GM19238 (cell line): Measurements from ENCODE around the gene PI4KB.

Experiments
- DNase-seq: peaks from one replicate; pipeline ENCODE4 v3.0.0; 2011; ENCODE audit warnings: low spot score; ENCODE audit not compliant: insufficient read length

PI4KB gene

DNA sequence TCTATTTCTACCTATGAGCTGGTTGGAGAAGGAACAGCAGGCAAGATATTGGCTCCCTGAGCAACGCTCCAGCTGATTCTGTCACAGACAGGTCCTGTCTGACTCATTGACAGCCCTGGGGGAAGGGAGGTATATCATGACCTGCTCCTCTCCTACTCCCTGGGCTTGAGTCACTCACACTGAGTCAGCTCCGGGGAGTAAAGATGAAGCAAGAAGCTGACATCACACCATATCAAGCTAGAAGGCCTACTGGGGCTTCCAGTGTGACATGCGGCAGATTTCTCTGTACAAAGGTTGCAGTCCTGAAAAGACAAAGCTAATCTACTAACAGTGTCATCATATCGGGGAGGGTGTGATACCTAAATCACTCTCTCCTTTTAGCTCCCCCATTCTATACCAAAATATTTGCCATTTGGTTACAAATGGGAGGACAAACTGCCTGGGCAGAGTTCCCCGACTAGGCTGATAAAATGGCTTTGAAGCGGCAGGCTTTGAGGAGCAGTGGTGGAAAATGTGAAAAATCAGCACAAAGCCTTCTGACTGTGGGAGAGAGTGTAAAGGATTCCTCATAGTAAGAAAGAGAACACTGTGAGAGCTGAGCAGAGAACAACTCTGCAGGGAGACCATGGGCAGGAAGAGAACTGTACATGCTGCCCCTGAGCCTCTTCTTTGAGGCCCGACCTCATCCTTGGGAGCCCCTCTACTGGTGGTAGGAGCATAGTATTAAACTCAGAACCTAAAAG is 15.5 kb downstream of the PI4KB start:
- no peak for DNase-seq

DNA sequence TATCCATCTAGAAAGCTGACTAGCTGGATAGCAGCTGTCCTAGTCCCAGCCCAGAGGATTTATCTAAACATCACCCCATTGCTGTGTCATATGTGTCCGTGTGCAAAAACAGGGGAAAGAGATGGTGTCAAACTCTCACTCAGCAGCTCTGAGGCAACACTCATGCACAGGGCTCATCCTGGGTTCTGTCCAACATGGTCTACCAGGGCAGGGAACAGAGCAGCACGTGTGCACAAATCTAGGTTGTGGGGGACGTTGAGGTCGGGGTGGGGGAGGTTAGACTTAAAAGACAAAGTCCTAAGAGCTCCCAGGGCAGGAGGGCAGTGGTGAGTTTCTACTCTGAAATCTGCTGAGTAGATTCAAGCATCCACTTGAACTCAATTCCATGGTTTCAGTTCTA is 16.2 kb downstream of the PI4KB start:
- DNase-seq: no peak

DNA sequence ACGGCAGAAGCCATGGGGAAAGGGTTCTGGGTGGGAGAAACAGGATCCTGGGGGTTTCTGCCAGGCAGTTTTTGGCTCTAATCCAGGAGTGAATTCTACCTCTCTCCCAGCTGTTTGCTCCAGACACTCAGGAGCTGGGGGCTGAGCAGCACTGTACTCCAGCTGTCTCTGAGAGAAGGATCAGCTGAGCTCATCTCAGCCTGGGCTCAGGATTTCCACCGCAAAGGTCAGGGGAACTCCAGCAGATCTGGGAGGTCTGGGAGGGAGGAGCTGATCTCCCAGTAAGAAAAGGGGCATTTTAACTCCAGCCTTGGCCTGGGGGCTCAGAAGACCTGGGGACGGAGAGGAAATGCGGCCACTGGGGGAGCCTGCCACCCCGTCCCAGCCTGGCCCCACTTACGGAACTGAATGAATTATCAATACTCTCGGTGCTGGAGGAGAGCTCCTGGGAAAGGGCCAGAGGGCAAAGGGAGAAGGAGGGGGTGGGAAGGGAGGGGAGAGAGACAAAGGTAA is 17.3 kb downstream of the PI4KB start:
- no peak for DNase-seq

DNA sequence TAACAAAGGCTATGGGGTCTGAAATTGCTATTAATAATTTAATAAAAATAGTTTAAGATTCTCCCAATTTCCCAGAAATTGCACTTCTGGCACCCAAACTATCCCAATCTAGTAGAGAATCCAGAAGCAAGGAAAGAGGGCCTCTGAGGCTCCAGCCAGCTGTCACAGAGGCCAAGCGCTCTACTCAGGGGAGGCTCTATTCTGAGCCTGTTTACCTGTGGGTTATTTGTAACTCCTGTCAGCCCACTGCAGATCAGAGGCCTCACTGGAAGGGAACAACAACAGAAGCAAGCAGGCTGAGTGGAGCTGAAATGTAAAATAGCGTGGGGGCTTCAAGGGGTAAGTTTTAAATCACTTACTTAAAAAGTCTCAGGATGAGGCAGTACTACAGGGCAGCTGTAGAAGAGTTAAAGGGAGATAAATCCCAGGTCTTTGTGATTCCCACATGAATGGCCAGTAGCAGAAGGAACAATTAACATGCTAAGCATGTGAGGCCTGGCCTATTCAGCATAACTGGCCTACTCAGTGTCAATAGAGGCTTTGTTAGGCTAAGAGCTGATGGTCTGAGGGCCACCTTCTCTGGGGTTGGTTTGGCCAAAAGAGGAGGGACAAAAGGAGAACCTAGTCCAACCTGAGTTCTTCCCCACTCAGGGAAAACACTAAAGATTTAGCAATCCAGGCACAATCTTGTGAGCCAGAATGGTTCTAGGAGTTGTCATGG is 32.3 kb downstream of the PI4KB start:
- DNase-seq: no peak

DNA sequence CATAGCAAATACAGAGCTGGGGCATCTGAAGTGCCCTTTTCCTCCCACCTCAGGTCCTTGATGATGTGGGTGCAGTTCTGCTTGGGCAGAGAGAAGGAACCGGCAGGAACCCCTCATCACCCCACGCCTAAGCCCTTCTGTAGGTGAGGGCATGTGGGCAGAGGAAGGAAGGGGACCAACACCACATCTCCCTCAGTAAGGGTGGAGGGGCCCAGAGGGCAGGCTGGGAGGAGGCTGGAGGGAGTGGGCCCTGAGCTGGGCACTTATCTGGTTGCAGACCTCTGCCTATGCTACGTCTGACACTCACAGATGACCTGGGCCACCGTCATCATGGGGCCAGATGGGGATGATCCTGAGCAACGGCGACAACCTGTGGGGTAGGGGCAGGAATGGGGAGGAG is 34.1 kb downstream of the PI4KB start:
- DNase-seq: no peak

DNA sequence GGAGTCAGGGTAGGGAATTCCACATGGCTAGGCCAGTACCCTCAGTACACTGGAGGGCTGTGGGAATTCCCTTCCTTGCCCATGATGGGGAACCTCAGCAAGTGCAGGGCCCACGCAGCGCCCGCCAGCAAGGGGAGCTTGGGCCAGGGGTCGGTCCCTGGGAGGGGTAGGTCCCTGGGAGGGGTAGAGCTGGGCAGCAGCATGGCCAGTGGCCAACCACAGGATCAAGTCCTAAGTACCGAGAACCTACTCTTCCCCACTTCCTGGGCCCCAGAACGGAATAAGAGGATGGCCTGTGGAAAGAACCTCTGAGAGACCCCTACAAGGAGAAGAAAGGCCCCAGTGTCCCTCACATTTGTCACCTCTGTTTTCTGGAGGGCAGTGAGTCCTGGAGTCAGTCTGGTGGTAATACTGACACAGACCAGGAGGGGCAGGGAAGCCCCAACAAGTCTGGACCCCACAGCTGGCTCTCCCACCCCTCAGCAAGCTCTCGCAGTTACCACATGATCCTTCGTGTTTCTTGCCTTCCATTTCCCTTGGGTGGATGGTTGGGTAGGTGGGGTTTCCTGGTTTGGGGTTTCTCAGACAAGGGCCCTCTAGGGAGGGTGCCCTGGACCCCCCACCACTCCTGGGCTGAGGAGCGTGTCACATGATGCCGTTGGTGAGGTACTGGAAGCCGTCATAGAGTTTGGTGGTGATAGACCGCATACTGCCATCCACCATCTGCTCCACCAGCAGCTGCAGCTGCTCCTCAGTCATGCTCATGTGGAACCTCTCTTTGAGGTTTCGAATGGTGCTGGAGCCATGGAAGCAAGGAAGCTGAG is 34.8 kb downstream of the PI4KB start:
- DNase-seq: no peak

DNA sequence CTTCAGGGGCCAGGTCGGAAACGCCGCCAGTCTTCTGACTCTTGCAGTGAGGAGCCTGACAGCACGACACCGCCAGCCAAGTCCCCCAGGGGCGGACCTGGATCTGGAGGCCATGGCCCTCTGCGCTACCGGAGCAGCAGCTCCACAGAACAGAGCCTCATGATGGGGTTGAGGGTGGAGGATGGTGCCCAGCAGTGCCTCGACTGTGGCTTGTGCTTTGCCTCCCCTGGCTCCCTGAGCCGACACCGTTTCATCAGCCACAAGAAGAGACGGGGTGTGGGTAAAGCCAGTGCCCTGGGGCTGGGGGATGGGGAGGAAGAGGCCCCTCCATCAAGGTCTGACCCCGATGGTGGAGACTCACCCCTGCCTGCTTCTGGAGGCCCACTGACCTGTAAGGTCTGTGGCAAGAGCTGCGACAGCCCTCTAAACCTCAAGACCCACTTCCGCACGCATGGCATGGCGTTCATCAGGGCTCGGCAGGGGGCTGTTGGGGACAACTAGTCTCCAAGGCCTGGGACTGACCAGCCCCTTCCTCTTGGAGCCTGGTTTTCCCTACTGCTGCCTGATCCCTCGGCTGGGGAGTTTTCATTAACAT is 36.4 kb downstream of the PI4KB start:
- DNase-seq: no peak

DNA sequence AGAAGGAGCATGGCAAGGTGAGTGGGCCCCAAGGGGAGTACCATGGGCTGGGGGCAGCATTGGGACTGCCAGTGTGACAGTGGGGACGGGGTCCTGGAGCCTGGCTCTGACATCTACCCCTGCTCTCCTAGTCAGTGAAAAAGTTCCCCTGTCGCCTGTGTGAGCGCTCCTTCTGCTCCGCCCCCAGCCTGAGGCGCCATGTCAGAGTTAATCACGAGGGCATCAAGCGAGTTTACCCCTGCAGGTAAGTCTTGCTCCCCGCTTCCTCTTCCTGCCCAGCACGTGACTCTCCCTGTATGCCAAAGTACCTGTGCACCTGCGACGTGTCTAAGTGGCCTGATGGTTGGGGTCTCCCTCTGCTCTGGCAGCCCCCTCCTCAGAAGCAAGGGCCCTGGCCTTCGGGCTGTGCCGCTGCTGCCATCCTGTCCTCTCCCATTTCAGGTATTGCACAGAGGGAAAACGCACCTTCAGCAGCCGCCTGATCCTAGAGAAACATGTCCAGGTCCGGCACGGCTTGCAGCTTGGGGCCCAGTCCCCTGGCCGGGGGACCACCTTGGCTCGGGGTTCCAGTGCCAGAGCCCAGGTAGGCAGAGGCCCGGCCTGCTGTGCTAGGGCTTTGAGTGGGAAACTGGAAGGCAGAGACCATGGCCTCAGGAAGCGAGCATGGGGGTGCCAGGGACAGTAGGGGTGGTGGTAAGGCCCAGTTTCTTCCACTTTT is 37.1 kb downstream of the PI4KB start:
- DNase-seq: no peak

DNA sequence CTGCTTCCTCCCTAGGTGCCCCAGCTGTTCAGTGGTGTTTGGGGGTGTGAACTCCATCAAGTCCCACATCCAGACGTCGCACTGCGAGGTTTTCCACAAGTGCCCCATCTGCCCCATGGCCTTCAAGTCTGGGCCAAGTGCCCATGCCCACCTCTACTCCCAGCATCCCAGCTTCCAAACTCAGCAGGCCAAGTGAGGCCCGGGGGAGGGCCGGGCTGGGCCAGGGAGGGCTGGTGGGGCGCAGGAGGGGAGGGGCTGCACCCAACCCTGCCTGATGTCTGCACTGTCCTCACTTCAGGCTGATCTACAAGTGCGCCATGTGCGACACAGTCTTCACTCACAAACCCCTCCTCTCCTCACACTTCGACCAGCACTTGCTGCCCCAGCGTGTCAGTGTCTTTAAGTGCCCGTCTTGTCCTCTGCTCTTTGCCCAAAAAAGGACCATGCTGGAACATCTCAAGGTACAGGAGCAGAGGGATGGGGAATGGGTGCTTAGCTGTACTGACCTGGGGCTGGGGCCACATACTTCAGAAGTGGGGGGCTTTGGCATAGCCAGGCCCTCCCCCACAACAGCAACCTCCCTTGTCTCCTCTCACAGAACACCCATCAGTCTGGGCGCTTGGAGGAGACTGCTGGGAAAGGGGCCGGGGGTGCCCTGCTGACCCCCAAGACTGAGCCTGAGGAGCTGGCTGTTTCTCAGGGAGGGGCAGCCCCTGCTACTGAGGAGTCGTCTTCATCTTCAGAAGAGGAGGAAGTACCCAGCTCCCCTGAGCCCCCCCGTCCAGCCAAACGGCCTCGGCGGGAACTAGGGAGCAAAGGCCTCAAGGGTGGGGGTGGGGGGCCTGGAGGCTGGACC is 37.9 kb downstream of the PI4KB start:
- DNase-seq: no peak

DNA sequence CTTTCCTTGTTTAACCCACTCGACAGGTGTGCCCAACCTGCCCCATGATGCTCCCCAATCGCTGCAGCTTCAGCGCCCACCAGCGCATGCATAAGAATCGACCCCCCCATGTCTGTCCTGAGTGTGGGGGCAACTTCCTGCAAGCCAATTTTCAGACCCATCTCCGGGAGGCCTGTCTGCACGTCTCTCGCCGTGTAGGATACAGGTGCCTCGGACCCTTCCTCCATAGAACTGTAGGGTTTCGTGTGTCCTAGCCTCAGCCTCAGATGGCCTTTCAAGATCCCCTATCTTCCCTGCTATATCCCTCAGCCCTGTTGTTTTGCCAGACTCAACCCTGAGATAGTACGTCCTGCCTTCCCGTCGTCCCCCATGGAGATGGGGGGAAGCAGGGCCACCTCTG is 38.7 kb downstream of the PI4KB start:
- DNase-seq: no peak

DNA sequence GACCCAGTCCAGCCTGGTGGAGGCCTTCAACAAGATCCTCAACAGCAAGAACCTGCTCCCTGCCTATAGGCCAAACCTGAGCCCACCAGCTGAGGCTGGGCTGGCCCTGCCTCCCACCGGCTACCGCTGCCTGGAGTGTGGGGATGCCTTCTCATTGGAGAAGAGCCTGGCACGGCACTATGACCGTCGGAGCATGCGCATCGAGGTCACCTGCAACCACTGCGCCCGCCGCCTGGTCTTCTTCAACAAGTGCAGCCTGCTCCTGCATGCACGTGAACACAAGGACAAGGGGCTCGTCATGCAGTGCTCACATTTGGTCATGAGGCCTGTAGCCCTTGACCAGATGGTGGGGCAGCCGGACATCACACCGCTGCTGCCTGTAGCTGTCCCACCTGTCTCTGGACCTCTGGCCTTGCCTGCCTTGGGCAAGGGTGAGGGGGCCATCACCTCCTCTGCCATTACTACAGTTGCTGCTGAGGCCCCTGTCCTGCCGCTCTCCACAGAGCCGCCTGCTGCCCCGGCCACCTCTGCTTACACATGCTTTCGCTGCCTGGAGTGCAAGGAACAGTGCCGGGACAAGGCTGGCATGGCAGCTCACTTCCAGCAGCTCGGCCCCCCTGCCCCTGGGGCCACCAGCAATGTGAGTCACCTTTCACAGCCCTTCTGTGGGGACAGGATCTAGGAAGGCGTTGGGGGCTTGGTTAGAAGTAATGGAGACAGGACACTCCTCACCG is 39.3 kb downstream of the PI4KB start:
- no peak for DNase-seq

DNA sequence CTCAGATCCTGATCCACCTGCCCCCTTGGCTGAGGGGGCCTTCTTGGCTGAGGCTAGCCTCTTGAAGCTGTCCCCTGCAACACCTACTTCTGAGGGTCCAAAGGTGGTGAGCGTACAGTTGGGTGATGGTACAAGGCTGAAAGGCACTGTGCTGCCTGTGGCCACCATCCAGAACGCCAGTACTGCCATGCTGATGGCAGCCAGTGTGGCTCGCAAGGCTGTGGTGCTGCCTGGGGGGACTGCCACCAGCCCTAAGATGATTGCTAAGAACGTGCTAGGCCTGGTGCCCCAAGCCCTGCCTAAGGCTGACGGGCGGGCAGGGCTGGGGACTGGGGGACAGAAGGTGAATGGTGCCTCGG is 39.9 kb downstream of the PI4KB start:
- DNase-seq: no peak

DNA sequence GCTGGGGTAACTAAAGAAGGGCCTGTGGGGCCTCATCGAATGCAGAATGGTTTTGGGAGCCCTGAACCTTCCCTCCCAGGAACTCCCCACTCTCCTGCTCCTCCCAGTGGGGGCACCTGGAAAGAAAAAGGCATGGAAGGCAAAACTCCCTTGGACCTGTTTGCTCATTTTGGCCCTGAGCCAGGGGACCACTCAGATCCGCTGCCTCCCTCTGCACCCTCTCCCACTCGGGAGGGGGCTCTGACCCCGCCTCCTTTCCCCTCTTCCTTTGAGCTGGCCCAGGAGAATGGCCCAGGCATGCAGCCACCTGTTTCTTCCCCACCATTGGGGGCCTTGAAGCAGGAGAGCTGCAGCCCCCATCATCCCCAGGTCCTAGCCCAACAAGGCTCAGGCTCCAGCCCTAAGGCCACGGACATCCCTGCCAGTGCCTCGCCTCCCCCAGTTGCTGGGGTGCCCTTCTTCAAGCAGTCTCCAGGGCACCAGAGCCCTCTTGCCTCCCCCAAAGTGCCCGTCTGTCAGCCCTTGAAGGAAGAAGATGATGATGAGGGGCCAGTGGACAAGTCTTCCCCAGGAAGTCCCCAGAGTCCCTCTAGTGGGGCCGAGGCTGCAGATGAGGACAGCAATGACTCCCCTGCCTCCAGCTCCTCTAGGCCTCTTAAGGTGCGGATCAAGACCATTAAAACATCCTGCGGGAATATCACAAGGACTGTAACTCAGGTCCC is 40.4 kb downstream of the PI4KB start:
- no peak for DNase-seq

DNA sequence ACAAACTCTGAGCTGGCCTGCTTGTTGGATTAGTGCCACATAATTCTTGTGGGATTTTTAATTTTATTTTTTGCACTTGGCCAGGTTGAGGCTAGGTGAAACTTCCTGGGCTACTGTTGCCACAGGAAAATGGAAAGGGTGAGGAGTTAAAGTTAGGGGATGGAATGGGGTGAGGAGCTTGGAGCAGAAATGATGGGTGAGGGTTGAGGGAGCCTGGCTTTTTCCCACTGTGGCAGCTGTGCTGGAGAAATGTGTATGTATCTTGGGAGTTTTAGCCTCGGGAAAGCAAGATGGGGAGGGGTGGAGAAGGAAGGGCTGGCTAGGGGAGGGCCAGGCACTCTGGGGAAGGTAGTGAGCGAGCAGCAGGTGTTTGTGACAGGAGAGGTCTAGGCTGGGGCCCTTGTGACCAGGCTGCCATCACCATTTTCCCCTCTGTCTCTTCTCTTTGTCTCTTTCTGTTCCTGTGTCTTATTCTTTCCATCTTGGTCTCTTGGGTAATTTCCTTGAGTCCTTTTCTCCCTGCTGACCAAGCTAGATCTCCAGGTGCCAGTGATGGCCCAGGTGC is 43.1 kb downstream of the PI4KB start:
- DNase-seq: no peak

DNA sequence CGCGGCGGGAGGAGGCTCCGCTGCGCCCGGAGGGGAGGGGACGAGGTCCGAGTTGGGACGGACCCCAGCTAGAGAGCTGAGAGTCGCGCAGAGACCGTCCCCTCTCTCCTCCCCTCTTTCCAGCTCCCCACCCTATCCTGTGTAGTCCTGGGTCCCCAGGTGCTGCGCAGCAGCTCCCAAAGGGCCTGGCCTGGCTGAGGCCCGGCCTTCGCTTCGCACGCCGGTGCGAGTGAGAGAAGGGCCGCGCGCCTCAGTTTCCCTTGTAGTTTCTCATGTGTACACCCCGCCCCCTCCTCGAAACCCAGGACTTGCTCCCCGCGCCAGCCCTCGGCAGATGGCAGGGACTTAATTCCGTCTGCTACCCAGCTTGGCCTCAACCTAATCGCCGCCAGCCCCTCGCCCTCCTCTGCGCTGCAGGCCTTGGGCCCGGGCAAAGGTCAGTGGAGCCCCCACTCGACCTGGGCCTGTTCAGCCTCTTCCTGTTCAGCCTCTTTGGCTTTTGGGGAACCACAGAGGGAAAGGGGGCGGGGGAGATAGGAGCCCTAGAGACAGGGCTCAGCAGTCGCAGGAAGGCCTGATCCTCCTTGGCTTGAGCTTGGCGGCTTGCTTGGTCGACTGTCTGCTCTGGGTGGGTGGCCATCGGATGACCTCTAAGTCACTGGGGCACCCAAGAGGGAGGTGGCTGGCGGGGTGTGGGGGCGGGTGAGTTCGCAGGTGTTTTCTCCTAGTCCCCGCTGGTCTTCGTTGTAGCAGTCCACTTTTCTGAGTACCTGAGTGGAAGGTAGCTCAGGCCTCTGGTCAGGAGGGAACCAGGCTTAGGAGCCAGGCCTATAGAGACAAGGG is 44.1 kb downstream of the PI4KB start:
- DNase-seq: peak; percentile 46

DNA sequence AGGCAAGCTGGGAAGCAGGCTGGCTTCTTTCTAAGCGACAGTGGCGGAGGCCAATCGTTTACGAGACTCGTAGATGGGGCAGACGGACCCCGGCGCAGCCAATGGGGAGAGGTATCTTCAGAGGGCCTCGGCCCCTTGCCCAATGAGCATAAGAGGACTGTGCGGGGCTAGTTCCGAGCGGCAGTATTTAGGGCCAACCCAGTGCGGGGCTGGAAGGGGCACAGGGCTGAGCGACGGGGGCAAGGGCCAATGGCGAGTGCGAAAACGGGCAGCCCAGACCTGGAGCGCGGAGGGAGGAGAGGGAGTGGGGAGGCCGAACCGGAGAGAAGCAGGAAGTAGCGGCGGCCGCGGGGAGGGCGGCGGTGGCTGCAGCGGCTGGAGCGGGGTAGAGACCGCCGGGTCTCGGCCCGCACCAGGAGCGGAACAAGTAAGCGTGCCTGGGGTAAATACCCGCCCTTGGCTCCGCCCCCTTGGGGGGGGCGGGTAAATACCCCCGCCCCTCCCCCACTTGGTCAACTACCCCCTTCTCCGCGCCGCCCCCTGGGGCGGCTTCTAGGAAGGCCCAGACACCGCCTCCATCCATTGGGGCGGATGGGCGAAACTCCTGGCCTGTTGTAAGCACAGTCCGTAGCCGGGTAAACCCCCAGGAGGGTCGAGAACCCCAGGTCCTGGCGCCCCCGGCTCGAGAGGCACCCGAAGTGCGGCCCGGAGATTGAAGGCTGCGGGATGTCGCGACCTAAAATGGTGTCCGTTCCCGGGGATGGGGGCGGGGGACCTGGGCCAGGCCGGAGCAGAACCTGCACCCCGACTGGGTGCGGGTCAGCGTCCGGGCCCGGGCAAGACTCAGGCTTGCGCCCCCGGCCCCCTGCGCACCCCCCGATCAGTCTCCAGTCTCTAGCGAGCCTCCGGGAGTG is 45.0 kb downstream of the PI4KB start, which contains the start of gene ZNF687:
ZNF687 (plus strand) TSS at position 331 of the 914 bp plus-strand sequence. CDS start 3,993 bp downstream, outside the sequence.
- peak; percentile 98 for DNase-seq
